Femur (tissue), 1 donor: ENCODE measurements around the gene C3.
"Not testable (repeated sequence)": the region's sequence is repeated elsewhere in the genome, so short reads cannot be mapped to it uniquely, and the experiment has no call there.

Experiments
- DNase-seq: peaks from one replicate; pipeline ENCODE4 v3.0.0-alpha.2; 2017

The C3 gene

DNA sequence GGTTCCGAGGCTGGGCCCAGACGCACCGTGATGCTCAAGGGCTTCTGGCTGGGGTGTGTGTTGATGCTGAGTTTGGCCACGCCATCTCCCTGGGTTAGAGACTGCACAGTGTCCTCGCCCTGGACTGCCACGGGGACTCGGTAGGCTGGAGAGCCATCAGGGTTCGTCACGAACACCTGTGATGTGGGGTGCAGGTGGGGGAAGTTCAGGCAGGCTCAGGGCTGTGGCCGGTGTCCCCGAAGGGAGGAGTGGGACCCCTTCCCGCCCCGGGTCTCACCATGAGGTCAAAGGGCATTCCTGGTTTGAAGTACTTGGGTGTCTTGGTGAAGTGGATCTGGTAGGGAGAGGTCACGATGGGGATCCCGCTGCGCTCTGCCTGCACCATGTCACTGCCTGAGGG, 8.2 kb downstream of the C3 start:
- DNase-seq, result no peak

DNA sequence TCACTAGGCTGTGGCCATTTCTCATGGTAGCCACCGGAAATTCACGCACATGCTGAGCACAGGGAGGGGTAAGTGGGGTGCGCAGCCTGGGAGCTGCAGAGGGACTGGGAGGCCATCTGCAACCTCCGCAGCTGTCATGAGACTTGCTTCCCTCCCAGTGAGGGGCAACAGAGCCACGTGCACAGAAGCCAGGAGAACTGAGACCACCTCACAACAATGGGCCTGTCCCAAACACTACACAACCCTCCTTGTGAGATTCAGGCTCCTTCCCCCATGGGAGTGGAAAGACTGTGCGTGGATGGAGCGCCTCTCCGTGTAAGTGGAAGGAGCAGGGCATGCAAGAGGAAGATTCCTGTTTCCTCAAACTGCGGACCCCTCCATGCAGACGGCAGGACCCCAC, 8.8 kb downstream of the C3 start:
- DNase-seq, result no peak

DNA sequence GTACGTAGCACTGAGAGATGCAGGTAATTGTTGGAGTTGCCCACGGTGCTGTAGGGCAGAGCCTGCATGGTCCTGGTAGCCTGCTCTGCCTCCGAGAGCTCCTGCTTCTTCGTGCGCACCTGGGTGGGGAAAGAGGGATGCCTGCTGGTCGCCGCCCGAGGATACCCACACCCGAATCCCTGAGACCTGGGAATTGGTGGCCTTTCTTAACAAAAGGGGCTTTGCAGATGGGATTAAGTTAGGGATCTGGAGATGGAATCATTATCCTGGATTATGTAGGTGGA, 9.4 kb downstream of the C3 start:
- DNase-seq, result no peak

DNA sequence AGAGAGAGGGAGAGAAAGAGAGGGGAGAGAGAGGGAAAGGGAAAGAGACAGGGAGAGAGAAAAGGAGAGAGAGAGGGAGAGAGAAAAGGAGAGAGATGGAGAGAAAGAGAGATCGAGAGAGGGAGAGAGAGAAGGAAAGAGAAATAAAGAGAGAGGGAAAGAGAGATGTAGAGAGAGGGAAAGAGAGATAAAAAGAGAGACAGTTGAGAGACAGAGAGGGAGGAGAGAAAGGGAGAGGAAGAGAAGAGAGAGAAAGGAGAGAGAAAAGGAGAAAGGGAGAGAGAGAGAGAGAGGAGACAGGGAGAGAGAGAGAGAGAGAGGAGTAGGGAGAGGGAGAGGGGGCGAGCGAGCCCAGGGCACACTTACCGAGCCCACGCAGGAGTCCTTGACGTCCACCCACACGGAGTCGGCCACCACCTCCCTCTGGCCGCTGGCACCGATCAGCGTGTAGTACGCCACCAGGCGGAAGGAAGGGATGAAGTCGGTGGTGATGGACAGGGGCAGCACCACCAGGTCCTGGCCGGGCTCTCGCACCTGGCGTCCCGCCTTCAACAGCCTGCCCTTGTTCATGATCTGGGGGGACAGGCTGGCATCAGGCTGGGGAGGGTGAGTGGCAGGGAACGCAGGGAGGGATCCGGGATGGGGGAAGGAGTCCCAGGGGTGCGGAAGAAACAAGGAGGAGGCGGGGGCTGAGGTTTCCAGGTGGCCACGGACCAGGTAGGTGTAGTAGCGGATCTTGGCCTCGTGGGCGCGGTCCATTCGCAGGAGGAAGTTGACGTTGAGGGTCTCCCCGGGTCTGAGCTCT, 10.0 kb downstream of the C3 start:
- no peak for DNase-seq

DNA sequence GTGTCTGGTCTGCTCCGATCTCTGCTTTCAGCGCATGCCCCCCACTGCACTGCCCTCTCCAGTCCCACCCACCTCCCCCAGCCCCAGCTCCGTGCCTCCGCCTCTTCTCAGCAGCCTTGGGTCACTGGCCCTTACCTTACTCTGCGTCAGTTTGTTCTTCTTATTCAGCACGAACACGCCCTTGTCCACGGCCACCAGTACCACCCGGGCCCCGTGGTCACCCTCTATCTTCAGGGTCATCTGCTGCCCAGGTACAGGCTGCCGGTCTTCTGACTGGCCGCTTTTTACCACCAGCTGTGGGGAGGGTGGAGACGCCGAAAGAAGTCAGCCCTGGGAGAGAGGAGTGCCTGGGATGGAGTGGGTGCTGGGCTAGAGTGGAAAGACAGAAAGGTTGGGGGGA, 10.9 kb downstream of the C3 start:
- DNase-seq, result no peak

DNA sequence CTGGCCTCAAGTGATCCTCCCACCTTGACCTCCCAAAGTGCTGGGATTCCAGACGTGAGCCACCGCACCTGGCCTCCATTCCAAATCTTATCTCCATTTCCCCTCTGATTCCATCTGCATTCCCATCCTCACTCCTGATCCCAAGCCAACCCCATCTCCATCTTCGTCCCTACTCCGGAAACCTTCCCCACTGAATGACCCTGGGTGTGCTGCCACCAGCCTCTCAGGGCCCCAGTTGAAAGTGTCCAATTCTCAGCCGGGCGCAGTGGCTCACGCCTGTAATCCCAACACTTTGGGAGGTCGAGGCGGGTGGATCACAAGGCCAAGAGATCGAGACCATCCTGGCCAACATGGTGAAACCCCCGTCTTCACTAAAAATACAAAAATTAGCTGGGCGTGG, 11.5 kb downstream of the C3 start:
- not testable (repeated sequence) for DNase-seq

DNA sequence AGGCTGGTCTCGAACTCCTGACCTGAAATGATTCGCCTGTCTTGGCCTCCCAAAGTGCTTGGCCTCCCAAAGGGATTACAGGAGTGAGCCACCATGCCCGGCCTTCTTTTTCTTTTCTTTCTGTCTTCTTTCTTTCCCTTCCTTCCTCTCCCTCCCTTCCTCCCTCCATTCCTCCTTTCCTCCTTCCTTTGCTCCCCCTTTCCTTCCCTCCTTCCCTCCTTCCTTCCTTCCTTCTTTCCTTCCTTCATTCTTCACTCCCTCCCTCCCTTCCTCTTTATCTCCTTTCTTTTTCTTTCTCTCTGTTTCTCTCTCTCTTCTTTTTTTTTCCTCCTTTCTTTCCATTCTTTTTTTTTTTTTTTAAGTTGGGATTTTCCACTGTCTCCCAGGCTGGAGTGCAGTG, 12.1 kb downstream of the C3 start:
- no peak for DNase-seq

DNA sequence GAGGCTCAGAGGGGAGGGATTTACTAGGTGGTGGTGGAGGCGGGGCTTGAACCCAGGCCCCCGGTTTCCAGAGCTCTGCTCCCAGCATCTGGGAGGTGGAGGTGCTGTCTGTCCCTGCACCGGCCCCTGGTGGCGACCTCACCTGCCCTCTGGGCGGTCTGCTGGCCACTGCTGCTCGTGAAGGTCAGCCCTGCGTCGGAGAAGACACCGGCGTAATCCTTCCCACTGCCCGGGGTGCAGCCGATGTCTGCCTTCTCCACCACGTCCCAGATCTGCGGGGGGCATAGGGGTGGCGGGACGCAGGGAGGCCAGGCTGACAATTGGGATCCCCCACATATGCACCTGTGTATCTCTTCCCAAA, 12.8 kb downstream of the C3 start:
- DNase-seq, result no peak

DNA sequence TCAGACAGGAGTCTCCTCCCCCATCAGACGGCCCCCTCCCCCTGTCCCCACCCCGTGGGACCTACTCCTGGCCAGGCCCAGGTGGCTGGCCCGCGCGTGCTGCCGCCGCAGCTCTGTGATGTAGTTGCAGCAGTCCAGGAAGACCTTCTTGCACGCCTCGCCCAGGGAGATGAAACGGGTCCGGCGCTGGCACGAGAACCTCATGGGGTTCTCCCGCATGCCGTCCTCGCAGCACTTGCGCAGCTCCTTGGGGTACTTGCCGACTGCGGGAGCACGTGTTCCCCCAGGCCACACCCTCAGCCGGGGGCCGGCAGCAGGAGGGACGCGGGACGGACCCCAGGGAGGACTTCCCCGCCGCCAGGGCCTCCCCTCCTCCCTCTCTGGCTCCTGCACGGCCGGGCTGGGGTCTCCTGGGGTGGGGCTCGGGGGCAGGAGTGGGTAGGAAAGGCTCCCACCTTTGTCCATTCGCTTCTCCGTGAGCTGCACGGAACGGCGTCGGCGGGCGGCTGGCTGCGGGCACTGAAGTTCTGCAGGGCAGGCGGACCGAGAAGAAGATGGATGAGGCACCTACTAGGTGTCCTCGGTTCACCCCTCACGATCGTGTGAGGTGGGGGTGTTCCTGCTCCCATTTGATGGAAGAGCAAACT, 13.3 kb downstream of the C3 start:
- no peak for DNase-seq

DNA sequence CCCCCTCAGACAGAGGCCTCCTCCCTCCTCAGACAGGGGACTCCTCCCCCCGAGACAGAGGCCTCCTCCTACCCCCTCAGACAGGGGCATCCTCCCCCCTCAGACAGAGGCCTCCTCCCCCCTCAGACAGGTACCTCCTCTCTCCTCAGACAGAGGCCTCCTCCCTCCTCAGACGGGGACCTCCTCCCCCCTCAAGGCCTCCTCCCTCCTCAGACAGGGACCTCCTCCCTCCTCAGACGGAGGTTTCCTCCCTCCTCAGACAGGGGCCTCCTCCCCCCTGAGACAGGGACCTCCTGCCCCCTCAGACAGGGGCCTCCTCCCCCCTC, 13.9 kb downstream of the C3 start:
- no peak for DNase-seq

DNA sequence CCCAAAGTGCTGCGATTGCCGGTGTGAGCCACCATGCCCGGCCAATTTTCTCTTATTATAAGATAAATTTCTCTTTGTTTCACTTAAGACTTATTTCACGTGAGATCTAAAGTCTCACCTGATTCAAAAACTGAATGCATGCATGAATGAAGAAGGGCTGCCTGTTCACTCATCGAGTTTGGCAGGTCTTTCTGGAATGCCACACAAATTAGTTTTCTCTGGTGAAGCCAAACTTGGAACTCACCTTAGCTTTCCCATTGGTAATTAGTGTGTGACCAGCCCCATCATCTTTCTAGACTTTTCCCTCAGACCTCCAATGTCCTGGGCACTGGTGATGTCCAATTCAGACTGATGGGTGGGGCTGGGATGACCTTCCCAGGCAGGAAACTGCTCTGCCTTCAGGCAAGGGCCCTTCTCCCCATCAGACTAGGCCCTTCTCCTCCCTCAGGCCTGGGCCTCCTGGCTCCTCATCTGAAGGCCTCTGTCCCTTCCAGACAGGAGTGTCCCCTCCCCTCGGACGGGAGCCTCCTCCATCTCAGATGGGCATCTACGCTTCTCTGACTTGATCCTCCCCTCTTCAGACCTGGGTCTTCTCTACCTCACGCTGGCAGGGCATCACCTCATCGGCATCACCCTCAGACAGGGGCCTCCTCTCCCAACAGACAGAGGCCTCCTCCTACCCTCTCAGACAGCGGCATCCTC, 14.4 kb downstream of the C3 start:
- no peak for DNase-seq

DNA sequence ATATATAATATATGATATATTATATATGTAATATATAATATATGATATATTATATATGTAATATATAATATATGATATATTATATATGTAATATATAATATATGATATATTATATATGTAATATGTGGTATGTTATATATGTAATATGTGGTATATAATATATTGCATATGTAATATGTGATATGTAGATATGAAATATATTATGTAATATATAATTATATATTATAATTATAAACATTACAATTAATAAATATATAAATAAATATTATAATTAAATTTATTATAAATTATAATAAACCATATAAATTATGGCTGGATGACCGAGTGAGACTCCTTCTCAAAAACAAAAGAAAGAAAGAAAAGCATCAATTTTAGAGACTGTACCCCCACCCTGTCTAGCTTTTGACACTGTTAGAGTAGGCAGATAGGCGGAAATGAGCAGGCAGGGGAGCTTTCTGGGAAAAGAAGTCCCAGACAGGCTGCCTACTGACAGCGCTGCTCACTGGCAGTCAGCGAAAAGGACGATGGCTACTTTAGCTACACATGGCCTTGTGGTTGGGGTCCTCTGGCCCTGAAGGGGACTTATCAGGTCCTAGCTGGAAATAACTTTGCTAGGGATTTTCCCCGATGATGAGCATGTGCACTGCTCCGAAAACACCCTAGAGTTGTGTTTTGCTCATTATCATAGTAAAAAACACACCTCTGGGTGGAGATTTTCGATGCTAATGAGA, 19.7 kb downstream of the C3 start:
- no peak for DNase-seq

DNA sequence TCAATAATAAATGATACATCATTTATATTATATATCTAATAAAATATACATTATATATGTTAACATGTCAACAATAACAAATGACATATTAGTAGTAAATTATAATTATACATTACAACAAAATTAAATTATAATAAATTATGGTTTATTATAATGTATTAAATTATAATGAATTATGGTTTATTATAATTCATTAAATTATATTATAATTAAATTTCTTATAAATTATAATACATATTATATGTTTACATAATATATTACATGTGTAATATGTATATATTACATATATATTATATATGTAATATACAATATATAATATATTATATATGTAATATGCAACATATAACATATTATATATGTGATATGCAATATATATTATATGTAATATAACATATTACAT, 20.5 kb downstream of the C3 start:
- DNase-seq, result no peak

DNA sequence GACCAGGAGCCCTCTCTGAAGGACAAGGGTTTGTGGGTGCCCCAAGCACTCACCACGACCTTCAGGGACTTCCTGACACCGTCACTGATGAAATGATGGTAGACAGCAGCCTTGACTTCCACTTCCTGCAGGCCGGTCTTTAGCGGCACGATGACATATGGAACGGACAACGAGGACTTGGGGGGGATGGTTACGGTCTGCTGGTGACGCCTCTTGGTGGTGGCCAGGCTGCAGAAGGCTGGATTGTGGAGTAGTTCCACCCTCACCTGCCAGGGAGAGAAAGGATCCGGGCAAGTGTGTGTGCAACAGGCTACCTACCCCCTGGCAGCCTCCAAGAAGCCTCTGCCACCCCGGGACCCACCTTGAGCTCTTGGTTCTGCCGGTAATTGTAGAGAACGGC, 23.2 kb downstream of the C3 start:
- DNase-seq, result no peak

DNA sequence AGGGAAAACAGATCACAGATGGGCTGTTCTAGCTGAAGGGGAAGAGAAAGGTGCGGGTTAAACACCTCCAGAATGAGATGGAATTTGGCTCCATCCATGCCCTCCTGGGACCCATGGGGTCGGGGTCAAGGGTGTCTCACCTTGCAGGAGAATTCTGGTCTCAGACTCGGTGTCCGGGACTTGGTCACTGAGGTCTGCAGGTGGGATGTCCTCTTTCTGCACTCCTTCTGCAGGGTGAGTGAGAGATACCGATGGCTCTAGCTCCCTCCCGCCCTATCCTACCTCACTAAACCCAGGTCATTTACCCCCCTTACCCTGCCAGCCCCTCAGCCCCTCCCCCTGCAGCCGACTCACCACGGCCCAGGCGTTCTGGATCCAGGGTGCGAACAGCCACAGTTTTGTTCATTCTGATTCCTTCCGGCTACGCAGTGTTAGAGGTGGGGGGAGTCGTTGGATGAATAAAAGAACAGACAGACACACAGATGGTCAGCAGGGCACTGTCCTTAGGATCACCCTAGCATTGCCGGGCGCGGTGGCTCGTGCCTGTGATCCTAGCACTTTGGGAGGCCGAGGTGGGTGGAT, 24.1 kb downstream of the C3 start:
- no peak for DNase-seq

DNA sequence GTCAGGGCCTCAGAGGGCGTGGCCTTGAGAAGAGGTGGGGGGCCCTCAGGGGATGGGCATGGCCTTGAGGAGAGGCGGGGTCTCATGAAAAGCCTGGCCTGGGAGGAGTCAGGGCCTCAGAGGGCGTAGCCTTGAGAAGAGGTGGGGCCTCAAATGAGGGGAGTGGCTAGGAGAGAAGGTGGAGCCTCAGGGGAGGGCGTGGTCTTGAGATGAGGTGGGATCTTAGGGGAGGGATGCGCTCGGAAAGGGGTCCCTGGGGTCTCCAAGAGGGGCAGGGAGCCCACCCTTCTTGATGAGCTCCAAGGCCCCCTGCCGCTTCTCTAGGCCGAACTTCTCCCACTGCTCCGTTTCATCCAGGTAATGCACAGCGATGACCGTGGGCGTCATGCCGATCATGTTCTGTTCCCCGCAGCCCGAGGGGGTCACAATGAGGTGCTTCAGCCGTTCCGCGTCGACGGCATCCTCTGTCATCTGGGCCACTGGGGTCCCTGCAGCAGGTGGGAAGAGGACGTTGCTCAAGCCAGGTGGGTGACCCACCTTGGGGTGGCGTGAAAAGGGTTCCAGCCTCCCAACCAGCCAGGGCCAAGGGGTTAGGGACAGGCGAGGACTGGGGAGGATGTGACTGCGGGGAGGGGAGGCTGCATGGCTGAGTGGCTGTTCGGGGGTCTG, 26.2 kb downstream of the C3 start:
- no peak for DNase-seq

DNA sequence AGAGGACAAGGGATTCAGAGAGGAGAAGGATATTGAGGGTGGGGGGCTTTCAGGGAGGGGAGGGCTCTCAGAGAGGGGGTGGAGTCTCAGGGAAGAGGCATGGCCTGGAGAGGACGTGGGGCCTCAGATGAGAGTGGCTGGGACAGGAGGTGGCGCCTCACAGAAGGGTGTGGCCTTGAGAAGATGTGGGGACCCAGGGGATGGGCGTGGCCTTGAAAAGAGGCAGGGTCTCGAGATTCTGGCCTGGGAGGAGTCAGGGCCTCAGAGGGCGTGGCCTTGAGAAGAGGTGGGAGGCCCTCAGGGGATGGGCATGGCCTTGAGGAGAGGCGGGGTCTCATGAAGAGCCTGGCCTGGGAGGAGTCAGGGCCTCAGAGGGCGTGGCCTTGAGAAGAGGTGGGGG, 26.8 kb downstream of the C3 start:
- DNase-seq, result no peak

DNA sequence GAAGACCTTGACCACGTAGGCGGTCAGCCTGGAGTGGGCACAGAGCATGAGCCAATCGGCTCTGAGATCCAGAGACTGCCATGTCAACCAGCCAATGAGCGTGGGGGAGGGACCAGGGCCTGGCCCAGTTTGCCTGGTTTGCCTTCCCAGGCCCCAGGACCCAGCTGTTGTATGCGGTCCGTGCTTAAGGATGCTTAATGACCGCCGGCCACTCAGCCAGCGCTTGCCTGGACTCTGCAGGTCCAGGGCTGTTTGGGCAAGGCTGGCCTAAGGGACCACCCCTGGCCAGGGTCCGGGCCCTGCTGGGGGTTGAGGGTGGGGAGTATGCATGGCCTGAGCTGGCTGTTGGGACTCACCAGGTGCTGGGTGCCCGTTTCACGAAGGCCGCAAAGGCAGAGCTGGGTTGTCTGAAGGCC, 27.4 kb downstream of the C3 start:
- no peak for DNase-seq

DNA sequence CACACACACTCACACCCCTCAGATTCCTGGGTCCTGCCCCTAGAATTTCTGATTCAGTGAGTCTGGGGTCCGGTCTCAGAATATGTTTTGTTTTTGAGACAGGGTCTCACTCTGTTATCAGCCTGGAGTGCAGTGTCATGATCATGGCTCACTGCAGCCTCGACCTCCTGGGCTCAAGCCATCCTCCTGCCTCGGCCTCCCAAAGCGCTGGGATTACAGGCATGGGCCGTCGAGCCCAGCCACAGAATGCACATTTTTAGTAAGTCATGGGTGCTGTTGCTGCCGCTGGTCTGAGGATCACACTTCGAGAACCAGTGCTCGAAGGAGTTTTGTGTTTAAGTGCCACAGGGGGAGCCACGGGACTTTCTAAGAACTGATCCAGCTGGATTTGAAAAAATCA, 28.4 kb downstream of the C3 start:
- no peak for DNase-seq

DNA sequence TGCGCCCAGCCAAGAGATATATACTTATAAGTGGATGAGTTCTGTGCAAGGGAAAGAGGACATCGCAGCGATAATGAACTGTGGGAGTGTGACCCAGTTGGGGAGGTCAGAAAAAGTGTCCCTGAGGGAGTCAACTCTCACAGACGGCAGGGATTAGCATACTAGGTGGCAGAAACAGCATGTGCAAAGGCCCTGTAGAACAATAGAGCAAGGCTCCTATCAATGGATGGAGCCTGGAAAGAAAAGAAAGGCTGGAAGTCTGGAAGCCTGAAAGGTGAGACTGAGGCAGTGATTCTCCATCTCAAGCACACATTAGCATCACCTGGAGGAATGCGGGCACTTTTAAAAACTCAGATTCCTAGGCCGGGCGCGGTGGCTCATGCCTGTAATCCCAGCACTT, 29.1 kb downstream of the C3 start:
- DNase-seq, result no peak

DNA sequence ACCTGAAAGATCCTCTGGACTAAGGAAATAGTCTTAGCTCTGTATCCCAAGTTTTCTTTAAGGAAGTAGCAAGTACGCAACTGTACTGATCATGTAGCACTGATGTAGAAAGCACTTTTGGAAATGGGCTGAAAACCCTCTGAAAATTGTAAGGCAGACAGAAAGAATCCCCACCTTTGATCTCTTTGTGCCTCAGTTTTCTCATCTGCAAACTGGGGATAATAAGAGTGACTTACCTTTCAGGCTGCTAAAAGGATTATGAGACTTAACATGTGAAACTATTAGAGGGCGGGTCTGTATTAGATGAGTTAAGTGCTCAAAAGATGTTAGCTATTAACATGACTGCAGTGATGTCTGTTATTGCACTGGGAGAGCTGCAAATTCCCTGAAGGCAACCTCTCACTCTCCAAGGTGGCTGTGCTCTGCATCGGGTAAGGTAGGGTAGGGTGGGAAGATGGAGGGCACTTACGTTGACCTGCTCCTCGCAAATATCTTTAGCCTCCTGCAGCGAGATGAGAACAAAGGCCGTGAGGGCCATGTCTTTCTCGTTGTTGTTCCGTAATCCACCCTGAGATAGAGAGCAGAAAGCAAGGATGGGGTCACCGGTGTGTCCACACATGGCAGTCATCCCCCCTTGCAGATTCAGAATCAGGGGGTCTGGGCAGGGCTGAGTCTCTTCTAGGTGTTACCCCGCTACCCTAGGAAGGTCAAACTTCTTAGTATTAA, 30.1 kb downstream of the C3 start:
- DNase-seq, result no peak

DNA sequence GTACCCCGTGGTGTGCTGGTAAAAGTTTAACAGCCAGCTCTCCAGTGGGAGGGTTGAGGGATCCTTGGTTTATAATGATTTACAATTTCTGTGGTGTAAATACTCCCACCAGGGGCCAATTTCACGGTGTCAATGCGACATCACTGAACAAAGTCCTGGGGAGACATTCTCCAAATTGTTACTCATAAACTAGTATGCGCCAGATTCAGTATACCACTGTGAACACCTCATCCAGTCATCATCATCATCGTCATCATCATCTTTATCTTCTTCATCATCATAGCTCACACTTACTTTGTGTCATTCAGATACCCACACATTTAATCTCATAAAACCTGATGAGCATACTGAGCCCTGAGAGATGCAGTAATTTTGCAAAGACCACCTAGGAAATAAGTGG, 33.3 kb downstream of the C3 start:
- no peak for DNase-seq

DNA sequence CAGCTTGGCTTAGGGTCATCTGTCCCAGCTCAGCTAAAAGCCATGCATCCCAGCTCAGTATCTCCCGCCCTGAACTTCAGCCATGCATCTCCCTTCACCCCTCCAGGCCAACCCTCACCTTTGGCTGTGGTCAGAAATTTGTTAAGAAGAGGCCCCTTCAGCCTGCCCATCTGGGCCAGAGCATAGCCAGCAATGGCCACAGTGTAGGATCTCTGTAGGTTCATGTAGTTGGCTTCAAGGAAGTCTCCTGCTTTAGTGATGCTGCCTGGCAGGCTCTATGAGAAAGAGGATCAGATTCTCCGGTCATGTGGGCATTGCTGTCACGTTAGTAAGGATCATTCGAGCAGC, 33.8 kb downstream of the C3 start:
- DNase-seq, result no peak
